ENCODE measurements around the gene NINJ1. TPM values are rescaled to one million over a fixed set of nuclear protein-coding genes. Genes with fewer than 3 reads are reported as not detected.

The NINJ1 gene
- total and polyA plus RNA-seq, 2 of the 8 experiments (the other 6 are each of a cell fraction or from before 2014, with no cell fraction given): 28.2 to 65.6 TPM

- TF ChIP-seq, protein P1, sequence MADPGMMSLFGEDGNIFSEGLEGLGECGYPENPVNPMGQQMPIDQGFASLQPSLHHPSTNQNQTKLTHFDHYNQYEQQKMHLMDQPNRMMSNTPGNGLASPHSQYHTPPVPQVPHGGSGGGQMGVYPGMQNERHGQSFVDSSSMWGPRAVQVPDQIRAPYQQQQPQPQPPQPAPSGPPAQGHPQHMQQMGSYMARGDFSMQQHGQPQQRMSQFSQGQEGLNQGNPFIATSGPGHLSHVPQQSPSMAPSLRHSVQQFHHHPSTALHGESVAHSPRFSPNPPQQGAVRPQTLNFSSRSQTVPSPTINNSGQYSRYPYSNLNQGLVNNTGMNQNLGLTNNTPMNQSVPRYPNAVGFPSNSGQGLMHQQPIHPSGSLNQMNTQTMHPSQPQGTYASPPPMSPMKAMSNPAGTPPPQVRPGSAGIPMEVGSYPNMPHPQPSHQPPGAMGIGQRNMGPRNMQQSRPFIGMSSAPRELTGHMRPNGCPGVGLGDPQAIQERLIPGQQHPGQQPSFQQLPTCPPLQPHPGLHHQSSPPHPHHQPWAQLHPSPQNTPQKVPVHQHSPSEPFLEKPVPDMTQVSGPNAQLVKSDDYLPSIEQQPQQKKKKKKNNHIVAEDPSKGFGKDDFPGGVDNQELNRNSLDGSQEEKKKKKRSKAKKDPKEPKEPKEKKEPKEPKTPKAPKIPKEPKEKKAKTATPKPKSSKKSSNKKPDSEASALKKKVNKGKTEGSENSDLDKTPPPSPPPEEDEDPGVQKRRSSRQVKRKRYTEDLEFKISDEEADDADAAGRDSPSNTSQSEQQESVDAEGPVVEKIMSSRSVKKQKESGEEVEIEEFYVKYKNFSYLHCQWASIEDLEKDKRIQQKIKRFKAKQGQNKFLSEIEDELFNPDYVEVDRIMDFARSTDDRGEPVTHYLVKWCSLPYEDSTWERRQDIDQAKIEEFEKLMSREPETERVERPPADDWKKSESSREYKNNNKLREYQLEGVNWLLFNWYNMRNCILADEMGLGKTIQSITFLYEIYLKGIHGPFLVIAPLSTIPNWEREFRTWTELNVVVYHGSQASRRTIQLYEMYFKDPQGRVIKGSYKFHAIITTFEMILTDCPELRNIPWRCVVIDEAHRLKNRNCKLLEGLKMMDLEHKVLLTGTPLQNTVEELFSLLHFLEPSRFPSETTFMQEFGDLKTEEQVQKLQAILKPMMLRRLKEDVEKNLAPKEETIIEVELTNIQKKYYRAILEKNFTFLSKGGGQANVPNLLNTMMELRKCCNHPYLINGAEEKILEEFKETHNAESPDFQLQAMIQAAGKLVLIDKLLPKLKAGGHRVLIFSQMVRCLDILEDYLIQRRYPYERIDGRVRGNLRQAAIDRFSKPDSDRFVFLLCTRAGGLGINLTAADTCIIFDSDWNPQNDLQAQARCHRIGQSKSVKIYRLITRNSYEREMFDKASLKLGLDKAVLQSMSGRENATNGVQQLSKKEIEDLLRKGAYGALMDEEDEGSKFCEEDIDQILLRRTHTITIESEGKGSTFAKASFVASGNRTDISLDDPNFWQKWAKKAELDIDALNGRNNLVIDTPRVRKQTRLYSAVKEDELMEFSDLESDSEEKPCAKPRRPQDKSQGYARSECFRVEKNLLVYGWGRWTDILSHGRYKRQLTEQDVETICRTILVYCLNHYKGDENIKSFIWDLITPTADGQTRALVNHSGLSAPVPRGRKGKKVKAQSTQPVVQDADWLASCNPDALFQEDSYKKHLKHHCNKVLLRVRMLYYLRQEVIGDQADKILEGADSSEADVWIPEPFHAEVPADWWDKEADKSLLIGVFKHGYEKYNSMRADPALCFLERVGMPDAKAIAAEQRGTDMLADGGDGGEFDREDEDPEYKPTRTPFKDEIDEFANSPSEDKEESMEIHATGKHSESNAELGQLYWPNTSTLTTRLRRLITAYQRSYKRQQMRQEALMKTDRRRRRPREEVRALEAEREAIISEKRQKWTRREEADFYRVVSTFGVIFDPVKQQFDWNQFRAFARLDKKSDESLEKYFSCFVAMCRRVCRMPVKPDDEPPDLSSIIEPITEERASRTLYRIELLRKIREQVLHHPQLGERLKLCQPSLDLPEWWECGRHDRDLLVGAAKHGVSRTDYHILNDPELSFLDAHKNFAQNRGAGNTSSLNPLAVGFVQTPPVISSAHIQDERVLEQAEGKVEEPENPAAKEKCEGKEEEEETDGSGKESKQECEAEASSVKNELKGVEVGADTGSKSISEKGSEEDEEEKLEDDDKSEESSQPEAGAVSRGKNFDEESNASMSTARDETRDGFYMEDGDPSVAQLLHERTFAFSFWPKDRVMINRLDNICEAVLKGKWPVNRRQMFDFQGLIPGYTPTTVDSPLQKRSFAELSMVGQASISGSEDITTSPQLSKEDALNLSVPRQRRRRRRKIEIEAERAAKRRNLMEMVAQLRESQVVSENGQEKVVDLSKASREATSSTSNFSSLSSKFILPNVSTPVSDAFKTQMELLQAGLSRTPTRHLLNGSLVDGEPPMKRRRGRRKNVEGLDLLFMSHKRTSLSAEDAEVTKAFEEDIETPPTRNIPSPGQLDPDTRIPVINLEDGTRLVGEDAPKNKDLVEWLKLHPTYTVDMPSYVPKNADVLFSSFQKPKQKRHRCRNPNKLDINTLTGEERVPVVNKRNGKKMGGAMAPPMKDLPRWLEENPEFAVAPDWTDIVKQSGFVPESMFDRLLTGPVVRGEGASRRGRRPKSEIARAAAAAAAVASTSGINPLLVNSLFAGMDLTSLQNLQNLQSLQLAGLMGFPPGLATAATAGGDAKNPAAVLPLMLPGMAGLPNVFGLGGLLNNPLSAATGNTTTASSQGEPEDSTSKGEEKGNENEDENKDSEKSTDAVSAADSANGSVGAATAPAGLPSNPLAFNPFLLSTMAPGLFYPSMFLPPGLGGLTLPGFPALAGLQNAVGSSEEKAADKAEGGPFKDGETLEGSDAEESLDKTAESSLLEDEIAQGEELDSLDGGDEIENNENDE (IDR thresholded peaks at IDR 0.05; ENCODE audit: insufficient replicate concordance, low read length): no peak
- TF ChIP-seq GTF2F1 (IDR thresholded peaks at IDR 0.05; ENCODE audit: borderline replicate concordance, low read depth, low read length): no peak
- TF ChIP-seq CBX5 (IDR thresholded peaks at IDR 0.05; ENCODE audit: low read depth, low read length): no peak
- TF ChIP-seq ZNF274 (IDR thresholded peaks at IDR 0.05; ENCODE audit: borderline replicate concordance, extremely low read depth, low read length): no peak
Observed at GRCh38 chr9:93122721-93123221, 11.3 kb downstream of the NINJ1 start (continued).

Data from H1 (cell line).